HepG2 (cell line): ENCODE results near the gene WFDC5. TPM values are rescaled to one million over a fixed set of nuclear protein-coding genes. Genes with fewer than 3 reads are reported as not detected.

Experiments used
- AGO2 ChIP-seq: fragments of 200-400 bp; formaldehyde crosslinking; optimal IDR thresholded peaks from 2 replicates; pipeline ENCODE3; 2017; ENCODE audit warnings: mild to moderate bottlenecking, low read depth, low read length, moderate library complexity
- CREB3 ChIP-seq: sonication (generic); formaldehyde crosslinking; IDR thresholded peaks from 2 replicates; pipeline ENCODE4 v1.5.0; 2020; ENCODE audit warnings: missing genetic modification reagents
- GTF2F1 ChIP-seq: fragments of 150-350 bp; IDR thresholded peaks from 2 replicates; pipeline ENCODE4 v1.6.1; 2014; ENCODE audit warnings: low read length
- KDM5A ChIP-seq: fragments of 200-600 bp; sonication (generic); IDR thresholded peaks from 2 replicates; pipeline ENCODE4 v1.7.0; 2018; ENCODE audit warnings: antibody characterized with exemption, mild to moderate bottlenecking, low read length, borderline replicate concordance
- KIAA2018 ChIP-seq: sonication (generic); formaldehyde crosslinking; IDR thresholded peaks from 2 replicates; pipeline ENCODE4 v1.5.0; 2020; ENCODE audit warnings: mild to moderate bottlenecking, missing genetic modification reagents, borderline replicate concordance
- MAFK ChIP-seq, 2 experiments: IDR thresholded peaks in 1 of 2; conservative IDR thresholded peaks in 1 of 2; 2 replicates each; pipeline ENCODE4 v1.6.1; 2011; ENCODE audit warnings: improper control_type of control experiment in 2 of 2, low read length in 2 of 2
- MIER2 ChIP-seq: IDR thresholded peaks from 2 replicates; pipeline ENCODE4 v1.6.1; 2016; ENCODE audit warnings: missing biosample characterization, missing genetic modification reagents
- NAIF1 ChIP-seq: sonication (generic); formaldehyde crosslinking; IDR thresholded peaks from 2 replicates; pipeline ENCODE4 v1.5.0; 2020; ENCODE audit warnings: mild to moderate bottlenecking, missing genetic modification reagents, borderline replicate concordance
- RARA ChIP-seq: IDR thresholded peaks from 2 replicates; pipeline ENCODE4 v1.6.1; 2016; ENCODE audit warnings: missing genetic modification reagents, missing compliant biosample characterization
- RBAK ChIP-seq: sonication (generic); formaldehyde crosslinking; IDR thresholded peaks from 2 replicates; pipeline ENCODE4 v1.5.1; 2020; ENCODE audit warnings: mild to moderate bottlenecking, missing genetic modification reagents
- RBM39 ChIP-seq: fragments of 200-400 bp; formaldehyde crosslinking; IDR thresholded peaks from one replicate; pipeline ENCODE4 v1.6.1; 2018; ENCODE audit warnings: antibody characterized with exemption, mild to moderate bottlenecking, low read depth, low read length; ENCODE audit not compliant: poor library complexity, severe bottlenecking
- SMAD3 ChIP-seq: sonication (generic); formaldehyde crosslinking; IDR thresholded peaks from 2 replicates; pipeline ENCODE4 v1.4.0; 2020; ENCODE audit warnings: missing genetic modification reagents
- SUZ12 ChIP-seq: fragments of 150-350 bp; IDR thresholded peaks from 2 replicates; pipeline ENCODE4 v1.6.1; 2014; ENCODE audit warnings: low read depth, low read length
- ZBTB7A ChIP-seq: sonication (generic); formaldehyde crosslinking; IDR thresholded peaks from 2 replicates; pipeline ENCODE4 v1.8.0; 2022; ENCODE audit warnings: mild to moderate bottlenecking, missing genetic modification reagents
- ZNF230 ChIP-seq: sonication (generic); formaldehyde crosslinking; IDR thresholded peaks from 2 replicates; pipeline ENCODE4 v1.4.0; 2020; ENCODE audit warnings: mild to moderate bottlenecking, missing genetic modification reagents
- ZNF446 ChIP-seq: sonication (generic); formaldehyde crosslinking; IDR thresholded peaks from 2 replicates; pipeline ENCODE4 v1.5.0; 2020; ENCODE audit warnings: mild to moderate bottlenecking, missing genetic modification reagents
- ZNF564 ChIP-seq: sonication (generic); formaldehyde crosslinking; IDR thresholded peaks from 2 replicates; pipeline ENCODE4 v1.8.1; 2023; ENCODE audit warnings: mild to moderate bottlenecking, missing genetic modification reagents
- ZNF598 ChIP-seq: sonication (generic); formaldehyde crosslinking; IDR thresholded peaks from 2 replicates; pipeline ENCODE4 v1.5.1; 2020; ENCODE audit warnings: mild to moderate bottlenecking, missing genetic modification reagents, borderline replicate concordance
- ZNF724P ChIP-seq: sonication (generic); formaldehyde crosslinking; IDR thresholded peaks from 2 replicates; pipeline ENCODE4 v1.8.0; 2022; ENCODE audit warnings: missing genetic modification reagents, borderline replicate concordance
- polyA plus RNA-seq, 8 experiments: library from polyadenylated mRNA; depleted of rRNA in 3 of 8; stranded (reverse) in 7 of 8; unstranded in 1 of 8; fragments of >200 nt; fragmentation: Illumina TruSeq in 4 of 8; extraction: Trizol in 4 of 8; gene quantifications; 2 replicates each; pipeline versions ENCODE4 v1.2.1 to v1.2.3, GENCODE V29; 2011 to 2016; ENCODE audit warnings: low read depth in 4 of 8, missing spikeins in 1 of 8, mixed read lengths in 1 of 8; ENCODE audit not compliant: insufficient read depth in 1 of 8
- total RNA-seq, 5 experiments: library from RNA; depleted of rRNA; stranded (reverse); fragments of >200 nt; fragmentation: Illumina TruSeq; extraction: Trizol; gene quantifications; 2 replicates each; pipeline ENCODE4 v1.2.3, GENCODE V29; 2016; ENCODE audit warnings: low read depth in 1 of 5
- TF ChIP-seq, protein P1 (sequence below): sonication (generic); formaldehyde crosslinking; IDR thresholded peaks from 2 replicates; pipeline ENCODE4 v1.4.0; 2020; ENCODE audit warnings: missing genetic modification reagents

Gene WFDC5
- total and polyA plus RNA-seq, 2 of the 13 experiments (the other 11 are each of a cell fraction or from before 2014, with no cell fraction given), result not detected

GRCh38 chr20:45077559-45077958 is 37.4 kb downstream of the WFDC5 start (continued):
- no peak for TF ChIP-seq RBM39
- no peak for TF ChIP-seq MIER2 (CRISPR knock-in tag)
- peak; percentile 79; the same call in 1 of the 2 replicates for TF ChIP-seq ZNF230 (CRISPR knock-in tag)
- 0 out of 2 replicates have a peak, but pooled peaks have one; percentile 44 for TF ChIP-seq ZNF446 (CRISPR knock-in tag)
- no peak for TF ChIP-seq SMAD3
- 0 out of 2 replicates have a peak, but pooled peaks have one; percentile 48 for TF ChIP-seq ZNF564 (CRISPR knock-in tag)
- no peak for TF ChIP-seq AGO2
- TF ChIP-seq KDM5A, result no peak
- no peak for TF ChIP-seq ZNF598
- TF ChIP-seq GTF2F1, result no peak
- peak; percentile 94 for TF ChIP-seq RARA (CRISPR knock-in tag)
- no peak for TF ChIP-seq ZNF724P (CRISPR knock-in tag)
- TF ChIP-seq SUZ12, result no peak
- TF ChIP-seq ZBTB7A (CRISPR knock-in tag), result no peak
- TF ChIP-seq, protein P1, sequence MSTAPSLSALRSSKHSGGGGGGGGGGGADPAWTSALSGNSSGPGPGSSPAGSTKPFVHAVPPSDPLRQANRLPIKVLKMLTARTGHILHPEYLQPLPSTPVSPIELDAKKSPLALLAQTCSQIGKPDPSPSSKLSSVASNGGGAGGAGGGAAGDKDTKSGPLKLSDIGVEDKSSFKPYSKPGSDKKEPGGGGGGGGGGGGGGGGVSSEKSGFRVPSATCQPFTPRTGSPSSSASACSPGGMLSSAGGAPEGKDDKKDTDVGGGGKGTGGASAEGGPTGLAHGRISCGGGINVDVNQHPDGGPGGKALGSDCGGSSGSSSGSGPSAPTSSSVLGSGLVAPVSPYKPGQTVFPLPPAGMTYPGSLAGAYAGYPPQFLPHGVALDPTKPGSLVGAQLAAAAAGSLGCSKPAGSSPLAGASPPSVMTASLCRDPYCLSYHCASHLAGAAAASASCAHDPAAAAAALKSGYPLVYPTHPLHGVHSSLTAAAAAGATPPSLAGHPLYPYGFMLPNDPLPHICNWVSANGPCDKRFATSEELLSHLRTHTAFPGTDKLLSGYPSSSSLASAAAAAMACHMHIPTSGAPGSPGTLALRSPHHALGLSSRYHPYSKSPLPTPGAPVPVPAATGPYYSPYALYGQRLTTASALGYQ (CRISPR knock-in tag), result no peak; the same call in 1 of the 2 replicates
- TF ChIP-seq CREB3 (CRISPR knock-in tag), result no peak
- TF ChIP-seq MAFK (conservative IDR thresholded peaks at IDR 0.05 in 1 of 2, IDR thresholded peaks at IDR 0.05 in 1 of 2; ENCODE audit: low read length in 2 of 2), result peak in 1 of 2 experiments; percentile 59; a peak in 3 of 4 replicates
- TF ChIP-seq NAIF1 (CRISPR knock-in tag), result no peak
- TF ChIP-seq KIAA2018, result no peak
- TF ChIP-seq RBAK, result peak; percentile 83; the same call in 1 of the 2 replicates
